GM21825 (cell line): ENCODE results near the gene N4BP2L2.

Source experiments
- ATAC-seq: cut with Tn5 transposase; IDR thresholded peaks from one replicate; pipeline ENCODE4 v1.9.1; 2021; ENCODE audit warnings: mild to moderate bottlenecking, moderate library complexity; ENCODE audit not compliant: unreplicated experiment

The N4BP2L2 gene

DNA sequence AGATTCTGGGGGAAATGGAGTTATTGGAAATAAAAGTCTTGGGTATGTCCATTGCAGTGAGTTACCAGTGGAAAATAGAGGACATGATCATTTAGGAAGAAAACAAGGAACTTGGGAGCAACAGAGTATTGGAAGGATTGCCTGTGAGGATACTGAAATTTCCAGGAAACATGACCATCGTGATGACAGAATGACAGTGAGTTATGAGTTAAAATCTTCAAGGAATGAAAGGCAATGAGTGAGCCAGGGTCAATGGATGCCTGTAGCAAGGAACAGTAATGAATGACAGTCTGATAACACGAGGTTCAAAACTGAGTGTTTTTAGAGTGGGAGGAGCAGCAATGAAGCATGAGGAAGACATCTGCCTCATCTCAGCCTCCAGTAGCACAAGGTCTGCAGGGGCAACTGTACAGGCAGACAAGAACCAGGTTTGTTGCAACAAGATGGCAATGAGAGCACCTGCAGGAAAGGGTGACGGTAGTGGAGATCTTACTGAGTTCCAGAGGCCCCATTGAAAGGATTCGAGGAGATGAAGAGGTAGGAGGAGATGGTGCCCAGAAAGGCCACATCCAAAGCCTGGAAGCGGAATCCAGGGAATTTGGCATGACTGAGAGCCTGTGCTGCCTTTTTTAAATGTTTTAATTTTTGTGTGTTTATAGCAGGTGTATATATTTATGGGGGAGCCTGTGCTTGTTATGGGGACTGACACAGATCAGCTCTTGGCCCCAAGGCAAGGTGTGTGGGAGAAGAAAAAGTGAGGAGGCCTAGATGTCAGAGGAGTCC lies 154.6 kb downstream of the N4BP2L2 start:
- ATAC-seq = no peak
